ENCODE data around the gene ADGRA1.

ADGRA1 gene

GRCh38 chr10:133154996-133155778 lies 67.5 kb downstream of the ADGRA1 start:
- TF ChIP-seq MAX (IDR thresholded peaks at IDR 0.05) = no peak
- no peak for TF ChIP-seq CREB1 (IDR thresholded peaks at IDR 0.05; ENCODE audit: low read depth)
- TF ChIP-seq CEBPB (IDR thresholded peaks at IDR 0.05) = no peak
- TF ChIP-seq YY1 (IDR thresholded peaks at IDR 0.05; ENCODE audit: low read depth) = no peak
- no peak for TF ChIP-seq EGR1 (IDR thresholded peaks at IDR 0.05)
- TF ChIP-seq TAF1 (IDR thresholded peaks at IDR 0.05; ENCODE audit: low read depth) = no peak
- no peak for TF ChIP-seq REST (IDR thresholded peaks at IDR 0.05; ENCODE audit: low read depth)
- TF ChIP-seq FOXM1 (IDR thresholded peaks at IDR 0.05; ENCODE audit: borderline replicate concordance, low read depth) = no peak
- no peak for TF ChIP-seq ZBTB7A (IDR thresholded peaks at IDR 0.05; ENCODE audit: low read depth)
- TF ChIP-seq EP300 (IDR thresholded peaks at IDR 0.05; ENCODE audit: borderline replicate concordance) = no peak
- no peak for TF ChIP-seq TCF12 (IDR thresholded peaks at IDR 0.05; ENCODE audit: low read depth)
- no peak for TF ChIP-seq NFIC (IDR thresholded peaks at IDR 0.05)
- no peak for TF ChIP-seq RAD21 (IDR thresholded peaks at IDR 0.05; ENCODE audit: low read depth)
- no peak for TF ChIP-seq TEAD4 (IDR thresholded peaks at IDR 0.05)

GRCh38 chr10:133156674-133157579 lies 69.2 kb downstream of the ADGRA1 start:
- TF ChIP-seq FOXM1 (IDR thresholded peaks at IDR 0.05; ENCODE audit: borderline replicate concordance, low read depth) (no peak), ZBTB7A (IDR thresholded peaks at IDR 0.05; ENCODE audit: low read depth) (no peak), RAD21 (IDR thresholded peaks at IDR 0.05; ENCODE audit: low read depth) (no peak), EGR1 (IDR thresholded peaks at IDR 0.05) (no peak), MAX (IDR thresholded peaks at IDR 0.05) (no peak), REST (IDR thresholded peaks at IDR 0.05; ENCODE audit: low read depth) (no peak), CREB1 (IDR thresholded peaks at IDR 0.05; ENCODE audit: low read depth) (no peak), EP300 (IDR thresholded peaks at IDR 0.05; ENCODE audit: borderline replicate concordance) (no peak), YY1 (IDR thresholded peaks at IDR 0.05; ENCODE audit: low read depth) (no peak), TAF1 (IDR thresholded peaks at IDR 0.05; ENCODE audit: low read depth) (no peak), CEBPB (IDR thresholded peaks at IDR 0.05) (no peak), TCF12 (IDR thresholded peaks at IDR 0.05; ENCODE audit: low read depth) (no peak), USF1 (IDR thresholded peaks at IDR 0.05) (no peak), NFIC (IDR thresholded peaks at IDR 0.05) (no peak), TEAD4 (IDR thresholded peaks at IDR 0.05) (no peak)

- no peak for TF ChIP-seq TCF12 (IDR thresholded peaks at IDR 0.05; ENCODE audit: low read depth)
These were observed 70.1 kb downstream of the ADGRA1 start for GRCh38 chr10:133157662-133158436.

GRCh38 chr10:133158437-133158755 lies 70.7 kb downstream of the ADGRA1 start:
- TF ChIP-seq RAD21 (IDR thresholded peaks at IDR 0.05; ENCODE audit: low read depth) (no peak), TCF12 (IDR thresholded peaks at IDR 0.05; ENCODE audit: low read depth) (no peak), CEBPB (IDR thresholded peaks at IDR 0.05) (no peak), USF1 (IDR thresholded peaks at IDR 0.05) (no peak), REST (IDR thresholded peaks at IDR 0.05; ENCODE audit: low read depth) (no peak), YY1 (IDR thresholded peaks at IDR 0.05; ENCODE audit: low read depth) (no peak), EGR1 (IDR thresholded peaks at IDR 0.05) (no peak), EP300 (IDR thresholded peaks at IDR 0.05; ENCODE audit: borderline replicate concordance) (no peak), TAF1 (IDR thresholded peaks at IDR 0.05; ENCODE audit: low read depth) (no peak), CREB1 (IDR thresholded peaks at IDR 0.05; ENCODE audit: low read depth) (no peak), ZBTB7A (IDR thresholded peaks at IDR 0.05; ENCODE audit: low read depth) (no peak), FOXM1 (IDR thresholded peaks at IDR 0.05; ENCODE audit: borderline replicate concordance, low read depth) (no peak), NFIC (IDR thresholded peaks at IDR 0.05) (no peak), TEAD4 (IDR thresholded peaks at IDR 0.05) (no peak), MAX (IDR thresholded peaks at IDR 0.05) (no peak)
